ENCODE measurements around the gene PTOV1. TPM values are rescaled to one million over a fixed set of nuclear protein-coding genes. Genes with fewer than 3 reads are reported as not detected.

PTOV1 gene
- total RNA-seq, 1 donor from 2014 or later = 231 TPM

- Mint-ChIP-seq H3K27ac (ENCODE audit: unreplicated experiment) (peak overlapping the region; percentile 95), H3K4me3 (ENCODE audit: unreplicated experiment) (peak overlapping the region; percentile 96), H3K36me3 (ENCODE audit: low read depth, unreplicated experiment) (peaks cover 25% of the 10 kb centered on the region), H3K4me1 (ENCODE audit: unreplicated experiment) (peaks cover 25% of the 10 kb centered on the region), H3K27me3 (ENCODE audit: unreplicated experiment) (peaks cover 26% of the 10 kb centered on the region), H3K9me3 (ENCODE audit: unreplicated experiment) (no peaks in the 10 kb centered on the region)
- no peak for DNase-seq (ENCODE audit: low spot score)
- TF ChIP-seq, protein P1, sequence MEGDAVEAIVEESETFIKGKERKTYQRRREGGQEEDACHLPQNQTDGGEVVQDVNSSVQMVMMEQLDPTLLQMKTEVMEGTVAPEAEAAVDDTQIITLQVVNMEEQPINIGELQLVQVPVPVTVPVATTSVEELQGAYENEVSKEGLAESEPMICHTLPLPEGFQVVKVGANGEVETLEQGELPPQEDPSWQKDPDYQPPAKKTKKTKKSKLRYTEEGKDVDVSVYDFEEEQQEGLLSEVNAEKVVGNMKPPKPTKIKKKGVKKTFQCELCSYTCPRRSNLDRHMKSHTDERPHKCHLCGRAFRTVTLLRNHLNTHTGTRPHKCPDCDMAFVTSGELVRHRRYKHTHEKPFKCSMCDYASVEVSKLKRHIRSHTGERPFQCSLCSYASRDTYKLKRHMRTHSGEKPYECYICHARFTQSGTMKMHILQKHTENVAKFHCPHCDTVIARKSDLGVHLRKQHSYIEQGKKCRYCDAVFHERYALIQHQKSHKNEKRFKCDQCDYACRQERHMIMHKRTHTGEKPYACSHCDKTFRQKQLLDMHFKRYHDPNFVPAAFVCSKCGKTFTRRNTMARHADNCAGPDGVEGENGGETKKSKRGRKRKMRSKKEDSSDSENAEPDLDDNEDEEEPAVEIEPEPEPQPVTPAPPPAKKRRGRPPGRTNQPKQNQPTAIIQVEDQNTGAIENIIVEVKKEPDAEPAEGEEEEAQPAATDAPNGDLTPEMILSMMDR (IDR thresholded peaks at IDR 0.05; ENCODE audit: unreplicated experiment) = no peak
These were observed 805 bp upstream of the PTOV1 start for GRCh38 chr19:49850221-49850486.

GRCh38 chr19:49851456-49852259 is 699 bp downstream of the PTOV1 start:
- TF ChIP-seq, protein P1 (IDR thresholded peaks at IDR 0.05; ENCODE audit: unreplicated experiment) = no peak
- Mint-ChIP-seq H3K9me3 (ENCODE audit: unreplicated experiment) (no peaks in the 10 kb centered on the region), H3K36me3 (ENCODE audit: low read depth, unreplicated experiment) (peaks cover 31% of the 10 kb centered on the region), H3K4me3 (ENCODE audit: unreplicated experiment) (peak overlapping the region; percentile 93), H3K27ac (ENCODE audit: unreplicated experiment) (peak overlapping the region; percentile 88), H3K27me3 (ENCODE audit: unreplicated experiment) (peaks cover 35% of the 10 kb centered on the region), H3K4me1 (ENCODE audit: unreplicated experiment) (peaks cover 25% of the 10 kb centered on the region)
- peak; percentile 53 for DNase-seq (ENCODE audit: low spot score)

DNA sequence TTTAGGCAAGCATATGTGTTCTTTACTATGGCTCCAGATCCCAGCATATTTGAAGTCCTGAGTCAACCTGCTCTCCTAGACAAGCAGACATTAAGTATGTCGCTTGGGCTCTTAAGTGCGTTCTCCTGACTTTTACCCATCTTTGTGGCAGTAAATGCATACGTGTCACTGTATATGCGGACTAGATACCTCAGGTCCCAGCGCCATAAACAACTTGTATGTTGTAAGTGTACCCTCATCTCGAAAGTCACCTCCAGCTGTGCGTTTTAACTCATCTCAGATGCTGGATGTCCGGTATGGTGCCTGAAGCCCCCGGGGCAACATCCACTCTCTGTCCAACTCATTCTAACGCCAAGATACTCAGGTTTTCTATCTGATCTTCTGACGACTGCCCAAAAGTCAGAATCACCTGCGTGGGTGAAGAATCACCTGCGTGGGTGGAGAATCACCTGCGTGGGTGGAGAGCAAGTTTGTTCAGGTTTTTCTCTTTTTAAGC is 1.7 kb downstream of the PTOV1 start:
- no peak for DNase-seq (ENCODE audit: low spot score)
- TF ChIP-seq, protein P1 (IDR thresholded peaks at IDR 0.05; ENCODE audit: unreplicated experiment) = no peak
- H3K27me3 Mint-ChIP-seq (ENCODE audit: unreplicated experiment) = peaks cover 35% of the 10 kb centered on the region

DNA sequence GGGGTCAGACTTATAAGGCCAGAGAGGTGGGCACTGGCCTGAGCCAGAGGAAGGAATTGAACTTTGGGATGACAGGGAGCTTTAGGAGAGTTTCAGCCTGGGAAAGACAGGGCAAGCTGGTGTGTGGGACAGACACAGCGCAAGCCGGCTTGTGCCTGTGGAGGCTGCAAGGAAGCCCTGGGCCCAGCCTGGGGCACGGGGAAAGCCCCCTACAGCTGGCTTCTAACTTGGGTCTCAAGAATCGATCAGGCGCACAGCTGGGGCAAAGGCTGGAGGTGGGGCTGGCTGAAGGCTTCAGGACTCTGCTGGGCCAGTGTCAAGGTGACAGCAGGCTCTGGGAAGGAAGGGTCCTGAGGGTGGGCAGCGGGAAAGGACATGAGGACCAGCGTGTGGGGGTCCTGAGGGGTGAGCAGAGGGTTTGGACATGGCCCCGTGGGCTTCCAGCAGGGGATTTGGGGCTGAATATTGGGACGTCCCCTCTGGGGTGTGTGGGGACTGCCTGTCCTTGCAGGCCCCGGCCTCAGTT is 3.0 kb downstream of the PTOV1 start:
- Mint-ChIP-seq H3K27me3 (ENCODE audit: unreplicated experiment) (peaks cover 38% of the 10 kb centered on the region), H3K4me1 (ENCODE audit: unreplicated experiment) (peaks cover 25% of the 10 kb centered on the region), H3K36me3 (ENCODE audit: low read depth, unreplicated experiment) (peaks cover 40% of the 10 kb centered on the region), H3K4me3 (ENCODE audit: unreplicated experiment) (peak overlapping the region; percentile 85), H3K27ac (ENCODE audit: unreplicated experiment) (peak overlapping the region; percentile 18), H3K9me3 (ENCODE audit: unreplicated experiment) (no peaks in the 10 kb centered on the region)
- DNase-seq (ENCODE audit: low spot score) = no peak
- TF ChIP-seq, protein P1 (IDR thresholded peaks at IDR 0.05; ENCODE audit: unreplicated experiment) = no peak

More for the DNA sequence above, 1.7 kb downstream of the PTOV1 start:
- Mint-ChIP-seq H3K4me1 (ENCODE audit: unreplicated experiment) (peaks cover 25% of the 10 kb centered on the region), H3K4me3 (ENCODE audit: unreplicated experiment) (peak overlapping the region; percentile 93), H3K9me3 (ENCODE audit: unreplicated experiment) (no peaks in the 10 kb centered on the region), H3K36me3 (ENCODE audit: low read depth, unreplicated experiment) (peaks cover 37% of the 10 kb centered on the region), H3K27ac (ENCODE audit: unreplicated experiment) (peak overlapping the region; percentile 88)

All from endothelial cell (in vitro differentiated cells).